Dedifferentiated amniotic fluid mesenchymal stem cell (primary cell): ENCODE results near the gene DPH1.
A peak's percentile ranks its signal among the peaks of the same experiment; 100 is the strongest.

Experiments
- DNase-seq: peaks from one replicate; pipeline ENCODE4 v3.0.0-alpha.2; 2016; ENCODE audit errors: extremely low spot score

DPH1 gene

DNA sequence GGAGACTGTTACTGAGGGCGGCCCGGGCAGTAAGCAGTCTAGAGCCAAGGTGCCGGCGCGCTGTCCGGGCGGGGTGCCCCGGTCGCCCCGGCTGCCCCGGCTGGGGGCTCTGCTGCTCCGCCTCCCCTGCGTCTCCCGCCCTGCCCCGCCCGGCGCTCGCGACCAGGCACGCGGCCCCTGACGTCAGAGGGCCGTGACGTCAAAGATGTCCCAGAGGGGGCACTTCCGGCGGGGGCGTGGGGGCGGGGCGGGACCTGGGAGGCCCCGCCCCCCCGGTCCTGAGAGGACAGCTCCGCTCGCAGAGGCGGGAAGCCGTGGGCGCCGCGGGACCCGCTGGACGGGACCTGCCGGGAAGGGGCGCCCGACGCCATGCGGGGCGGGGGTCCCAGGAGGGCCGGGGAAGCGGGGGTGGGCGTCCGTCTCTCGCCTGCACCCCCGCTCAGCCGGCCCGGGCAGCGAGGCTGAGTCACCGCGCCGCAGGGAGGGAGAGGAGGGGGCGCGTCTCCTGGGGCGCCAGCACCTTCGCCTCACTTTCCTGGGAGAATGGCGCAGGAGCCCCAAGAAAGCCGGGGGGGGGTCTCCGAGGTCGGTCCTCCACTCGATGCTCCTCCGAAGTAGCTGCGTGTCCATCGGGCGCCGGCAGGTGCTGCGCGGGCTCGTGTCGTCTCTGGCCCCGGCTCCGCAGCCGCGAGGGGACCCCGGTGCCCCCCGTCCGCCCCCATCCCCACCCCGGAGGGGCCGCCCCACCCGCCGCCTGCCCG lies 20.5 kb downstream of the DPH1 start:
- DNase-seq, result no peak

DNA sequence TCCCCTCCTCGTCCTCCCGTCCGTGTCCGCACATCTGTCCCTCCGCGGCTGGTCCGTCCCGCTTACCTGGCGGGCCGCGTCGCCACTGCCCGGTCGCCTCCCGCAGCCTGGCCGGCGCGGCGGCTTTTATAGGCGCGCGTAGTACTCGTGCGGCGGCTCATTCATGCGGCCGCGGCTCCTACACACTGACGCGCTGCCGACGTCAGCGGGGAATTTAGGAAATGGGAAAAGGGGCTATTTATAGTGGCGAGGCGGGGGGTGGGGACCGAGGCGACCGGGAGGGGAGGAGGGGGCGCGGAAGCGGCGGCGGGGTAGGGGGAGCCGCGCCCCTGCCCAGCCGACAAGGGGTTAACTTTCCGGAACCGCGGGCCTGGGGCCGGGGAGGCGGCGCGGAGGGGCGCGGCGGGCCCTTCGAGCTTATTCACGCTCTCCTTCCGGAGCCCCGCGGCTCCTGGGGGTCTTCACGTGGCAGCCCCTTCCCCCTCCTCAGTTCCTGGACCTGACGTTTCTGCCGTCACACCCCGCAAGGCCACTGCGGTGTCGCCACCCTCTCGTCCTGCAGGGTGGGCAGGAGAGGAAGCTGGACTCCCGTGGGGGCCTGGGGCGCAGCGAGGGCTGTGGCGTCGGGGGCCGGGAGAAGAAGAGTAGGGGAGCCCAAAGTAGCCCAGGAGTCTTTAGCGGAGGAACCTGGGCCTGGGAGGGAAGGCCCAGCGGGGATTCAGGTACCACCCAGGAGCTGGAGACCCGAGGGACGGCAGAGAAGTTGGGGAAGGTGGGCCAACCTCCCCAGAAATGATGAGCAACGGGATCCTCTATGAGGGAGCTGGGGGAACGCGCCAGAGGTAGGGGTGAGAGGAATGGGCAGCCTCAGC lies 21.3 kb downstream of the DPH1 start:
- DNase-seq, result no peak

DNA sequence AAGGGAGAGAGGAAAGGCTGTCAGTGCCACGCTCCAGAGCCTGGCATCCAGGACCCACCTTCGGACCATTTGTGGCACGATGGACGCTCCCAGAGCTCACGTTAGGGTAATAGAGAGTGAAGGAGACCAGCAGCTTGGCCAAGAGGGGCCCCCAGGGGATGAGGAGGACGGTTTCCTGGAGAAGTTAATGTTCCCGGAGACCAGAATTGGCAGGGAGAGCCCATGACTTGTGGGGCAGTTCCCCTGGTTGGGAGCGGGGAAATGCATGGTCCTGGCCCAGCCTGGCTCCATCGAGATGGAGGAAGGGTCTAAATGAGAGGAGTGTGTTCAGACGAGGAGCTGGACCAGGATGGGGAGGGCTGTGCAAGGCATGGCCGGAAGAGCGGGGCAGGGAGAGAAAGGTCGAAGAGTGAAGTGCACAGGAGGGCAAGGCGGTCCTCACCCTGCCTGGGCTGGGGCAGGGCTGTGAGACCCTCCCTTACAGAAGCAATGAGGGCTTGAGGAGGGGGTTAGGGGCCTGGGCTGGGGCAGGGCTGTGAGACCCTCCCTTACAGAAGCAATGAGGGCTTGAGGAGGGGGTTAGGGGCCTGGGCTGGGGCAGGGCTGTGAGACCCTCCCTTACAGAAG lies 22.1 kb downstream of the DPH1 start:
- DNase-seq, result no peak

DNA sequence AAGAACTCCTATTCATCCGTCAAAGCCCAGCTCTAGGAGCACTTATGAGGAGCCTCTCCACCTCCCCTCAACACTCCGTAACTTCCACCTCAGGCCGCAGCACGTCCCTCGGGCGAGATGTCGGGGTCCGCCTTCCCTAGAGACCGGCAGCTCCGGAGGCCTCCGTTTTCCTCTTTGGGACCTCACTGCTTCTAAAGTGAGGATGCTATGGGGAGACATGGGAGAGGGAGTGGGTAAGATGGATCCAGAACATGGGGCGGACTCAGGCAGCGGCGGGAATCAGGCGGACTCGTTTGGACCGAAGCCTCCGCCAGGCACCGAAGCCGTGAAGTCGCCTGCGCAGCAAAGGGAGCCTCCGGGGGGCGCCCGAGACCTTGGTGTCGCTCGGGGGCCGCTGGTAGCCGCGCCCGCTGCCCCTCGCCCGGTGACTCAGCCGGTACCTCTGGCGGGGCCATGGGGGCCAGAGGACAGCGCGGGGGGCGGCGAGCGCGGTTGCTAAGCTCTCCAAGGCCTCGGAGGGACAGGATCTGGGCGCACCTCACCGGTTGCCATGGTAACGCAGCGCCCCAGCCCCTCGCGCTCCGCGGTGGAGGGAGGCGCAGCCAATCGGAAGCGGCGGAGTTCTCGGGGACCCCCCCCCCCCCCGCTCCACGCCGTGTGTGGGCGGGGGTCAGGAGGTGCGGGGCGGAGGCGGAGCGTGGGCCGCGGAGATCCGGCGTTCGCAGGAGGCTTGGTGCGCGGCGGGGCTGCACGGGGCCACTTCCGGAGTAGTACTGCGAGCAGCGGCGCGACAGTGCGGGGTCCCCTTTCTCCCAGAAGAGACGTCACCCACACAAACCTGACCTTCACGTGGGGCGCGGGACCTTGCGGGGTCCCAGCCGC lies 23.7 kb downstream of the DPH1 start:
- DNase-seq, result peak; percentile 41

DNA sequence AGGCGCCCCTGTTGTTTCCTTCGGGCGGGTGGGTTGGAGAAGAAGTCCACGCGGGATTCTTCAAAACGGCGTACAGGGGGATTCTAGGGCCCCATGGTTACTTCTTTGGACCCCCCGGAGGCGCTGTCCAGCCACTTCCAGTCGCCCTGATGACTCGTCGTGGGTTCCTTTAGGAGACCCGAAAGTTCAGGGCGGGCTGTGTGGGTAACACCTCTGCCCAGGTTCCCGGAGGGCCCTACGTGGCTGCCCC lies 24.2 kb downstream of the DPH1 start:
- no peak for DNase-seq

DNA sequence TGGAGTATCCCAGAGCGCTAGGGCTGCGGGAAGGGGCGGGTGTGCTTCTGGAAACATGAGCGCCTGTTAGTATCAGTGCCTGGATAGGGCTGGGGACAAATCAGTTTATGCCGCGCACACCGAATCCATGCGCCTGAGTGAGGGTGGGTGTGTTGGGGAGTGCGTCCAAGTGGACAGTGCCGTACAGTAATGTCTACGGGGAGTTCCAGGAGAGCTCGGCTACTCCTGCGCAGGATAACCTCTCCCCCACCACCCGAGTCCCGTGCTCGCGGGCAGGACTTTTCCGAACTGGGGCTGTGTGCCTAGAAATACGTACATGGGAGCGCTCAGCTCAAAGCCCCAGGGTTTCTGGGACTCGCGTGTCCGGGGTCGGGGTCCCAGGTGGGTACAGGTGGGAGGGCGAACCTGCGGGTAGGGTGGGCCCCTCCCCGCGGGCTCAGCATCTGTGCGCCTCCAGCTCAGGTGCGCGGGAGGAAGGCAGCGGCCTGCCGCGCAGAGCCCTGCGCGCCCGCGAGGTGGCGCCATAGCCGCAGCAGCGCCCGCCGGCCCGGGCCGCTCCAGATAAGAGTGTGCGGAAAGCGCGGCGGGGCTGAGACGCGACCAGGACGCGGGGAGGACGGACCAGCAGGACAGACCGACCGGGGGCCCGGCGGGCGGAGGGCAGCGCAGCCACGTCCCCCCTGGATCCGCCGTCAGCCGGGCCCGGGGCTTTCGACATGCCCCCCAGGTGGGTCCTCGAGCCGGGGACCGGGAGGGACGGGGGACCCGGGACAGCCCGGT lies 24.7 kb downstream of the DPH1 start, which contains the start of gene HIC1:
TSS of gene HIC1 (plus strand) at position 592 of the 780 bp plus-strand sequence. CDS start 1,588 bp downstream, outside the sequence.
- DNase-seq, result peak; percentile 65

DNA sequence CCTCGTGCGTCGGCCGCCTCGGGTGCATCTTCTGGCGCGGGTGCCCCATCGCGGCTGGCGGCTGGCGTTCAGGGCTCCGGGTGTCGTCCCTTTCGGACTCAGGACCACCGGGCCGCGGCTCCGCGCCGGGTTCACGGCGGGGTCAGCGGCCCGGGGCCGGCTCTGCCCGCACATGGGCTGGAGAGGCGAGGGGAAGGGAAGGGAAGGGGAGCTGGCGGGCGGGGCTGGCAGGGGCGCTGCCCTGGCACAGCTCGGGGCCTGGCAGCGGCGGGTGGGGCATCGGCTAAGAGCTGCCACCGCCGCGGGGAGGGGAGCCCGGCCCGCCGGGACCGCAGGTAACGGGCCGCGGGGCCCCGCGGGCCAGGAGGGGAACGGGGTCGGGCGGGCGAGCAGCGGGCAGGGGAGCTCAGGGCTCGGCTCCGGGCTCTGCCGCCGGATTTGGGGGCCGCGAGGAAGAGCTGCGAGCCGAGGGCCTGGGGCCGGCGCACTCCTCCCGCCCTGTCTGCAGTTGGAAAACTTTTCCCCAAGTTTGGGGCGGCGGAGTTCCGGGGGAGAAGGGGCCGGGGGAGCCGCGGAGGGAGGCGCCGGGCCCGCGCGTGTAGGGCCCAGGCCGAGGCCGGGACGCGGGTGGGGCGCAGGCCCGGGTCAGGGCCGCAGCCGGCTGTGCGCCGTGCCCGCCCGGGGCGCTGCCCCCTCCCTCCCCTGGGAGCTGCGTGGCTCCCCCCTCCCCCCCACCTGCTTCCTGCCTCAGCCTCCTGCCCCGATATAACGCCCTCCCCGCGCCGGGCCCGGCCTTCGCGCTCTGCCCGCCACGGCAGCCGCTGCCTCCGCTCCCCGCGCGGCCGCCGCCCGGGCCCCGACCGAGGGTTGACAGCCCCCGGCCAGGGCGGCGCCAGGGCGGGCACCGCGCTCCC lies 25.6 kb downstream of the DPH1 start:
- DNase-seq, result no peak

DNA sequence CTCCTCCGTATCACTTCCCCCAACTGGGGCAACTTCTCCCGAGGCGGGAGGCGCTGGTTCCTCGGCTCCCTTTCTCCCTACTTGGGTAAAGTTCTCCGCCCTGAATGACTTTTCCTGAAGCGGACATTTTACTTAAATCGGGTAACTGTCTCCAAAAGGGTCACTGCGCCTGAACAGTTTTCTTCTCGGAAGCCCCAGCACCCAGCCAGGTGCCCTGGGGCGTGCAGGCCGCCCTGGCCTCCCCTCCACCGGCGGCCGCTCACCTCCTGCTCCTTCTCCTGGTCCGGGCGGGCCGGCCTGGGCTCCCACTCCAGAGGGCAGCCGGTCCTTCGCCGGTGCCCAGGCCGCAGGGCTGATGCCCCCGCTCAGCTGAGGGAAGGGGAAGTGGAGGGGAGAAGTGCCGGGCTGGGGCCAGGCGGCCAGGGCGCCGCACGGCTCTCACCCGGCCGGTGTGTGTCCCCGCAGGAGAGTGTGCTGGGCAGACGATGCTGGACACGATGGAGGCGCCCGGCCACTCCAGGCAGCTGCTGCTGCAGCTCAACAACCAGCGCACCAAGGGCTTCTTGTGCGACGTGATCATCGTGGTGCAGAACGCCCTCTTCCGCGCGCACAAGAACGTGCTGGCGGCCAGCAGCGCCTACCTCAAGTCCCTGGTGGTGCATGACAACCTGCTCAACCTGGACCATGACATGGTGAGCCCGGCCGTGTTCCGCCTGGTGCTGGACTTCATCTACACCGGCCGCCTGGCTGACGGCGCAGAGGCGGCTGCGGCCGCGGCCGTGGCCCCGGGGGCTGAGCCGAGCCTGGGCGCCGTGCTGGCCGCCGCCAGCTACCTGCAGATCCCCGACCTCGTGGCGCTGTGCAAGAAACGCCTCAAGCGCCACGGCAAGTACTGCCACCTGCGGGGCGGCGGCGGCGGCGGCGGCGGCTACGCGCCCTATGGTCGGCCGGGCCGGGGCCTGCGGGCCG lies 26.5 kb downstream of the DPH1 start:
- no peak for DNase-seq

DNA sequence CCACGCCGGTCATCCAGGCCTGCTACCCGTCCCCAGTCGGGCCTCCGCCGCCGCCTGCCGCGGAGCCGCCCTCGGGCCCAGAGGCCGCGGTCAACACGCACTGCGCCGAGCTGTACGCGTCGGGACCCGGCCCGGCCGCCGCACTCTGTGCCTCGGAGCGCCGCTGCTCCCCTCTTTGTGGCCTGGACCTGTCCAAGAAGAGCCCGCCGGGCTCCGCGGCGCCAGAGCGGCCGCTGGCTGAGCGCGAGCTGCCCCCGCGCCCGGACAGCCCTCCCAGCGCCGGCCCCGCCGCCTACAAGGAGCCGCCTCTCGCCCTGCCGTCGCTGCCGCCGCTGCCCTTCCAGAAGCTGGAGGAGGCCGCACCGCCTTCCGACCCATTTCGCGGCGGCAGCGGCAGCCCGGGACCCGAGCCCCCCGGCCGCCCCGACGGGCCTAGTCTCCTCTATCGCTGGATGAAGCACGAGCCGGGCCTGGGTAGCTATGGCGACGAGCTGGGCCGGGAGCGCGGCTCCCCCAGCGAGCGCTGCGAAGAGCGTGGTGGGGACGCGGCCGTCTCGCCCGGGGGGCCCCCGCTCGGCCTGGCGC lies 27.3 kb downstream of the DPH1 start:
- DNase-seq, result no peak

DNA sequence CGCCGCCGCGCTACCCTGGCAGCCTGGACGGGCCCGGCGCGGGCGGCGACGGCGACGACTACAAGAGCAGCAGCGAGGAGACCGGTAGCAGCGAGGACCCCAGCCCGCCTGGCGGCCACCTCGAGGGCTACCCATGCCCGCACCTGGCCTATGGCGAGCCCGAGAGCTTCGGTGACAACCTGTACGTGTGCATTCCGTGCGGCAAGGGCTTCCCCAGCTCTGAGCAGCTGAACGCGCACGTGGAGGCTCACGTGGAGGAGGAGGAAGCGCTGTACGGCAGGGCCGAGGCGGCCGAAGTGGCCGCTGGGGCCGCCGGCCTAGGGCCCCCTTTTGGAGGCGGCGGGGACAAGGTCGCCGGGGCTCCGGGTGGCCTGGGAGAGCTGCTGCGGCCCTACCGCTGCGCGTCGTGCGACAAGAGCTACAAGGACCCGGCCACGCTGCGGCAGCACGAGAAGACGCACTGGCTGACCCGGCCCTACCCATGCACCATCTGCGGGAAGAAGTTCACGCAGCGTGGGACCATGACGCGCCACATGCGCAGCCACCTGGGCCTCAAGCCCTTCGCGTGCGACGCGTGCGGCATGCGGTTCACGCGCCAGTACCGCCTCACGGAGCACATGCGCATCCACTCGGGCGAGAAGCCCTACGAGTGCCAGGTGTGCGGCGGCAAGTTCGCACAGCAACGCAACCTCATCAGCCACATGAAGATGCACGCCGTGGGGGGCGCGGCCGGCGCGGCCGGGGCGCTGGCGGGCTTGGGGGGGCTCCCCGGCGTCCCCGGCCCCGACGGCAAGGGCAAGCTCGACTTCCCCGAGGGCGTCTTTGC lies 28.0 kb downstream of the DPH1 start:
- DNase-seq, result no peak

DNA sequence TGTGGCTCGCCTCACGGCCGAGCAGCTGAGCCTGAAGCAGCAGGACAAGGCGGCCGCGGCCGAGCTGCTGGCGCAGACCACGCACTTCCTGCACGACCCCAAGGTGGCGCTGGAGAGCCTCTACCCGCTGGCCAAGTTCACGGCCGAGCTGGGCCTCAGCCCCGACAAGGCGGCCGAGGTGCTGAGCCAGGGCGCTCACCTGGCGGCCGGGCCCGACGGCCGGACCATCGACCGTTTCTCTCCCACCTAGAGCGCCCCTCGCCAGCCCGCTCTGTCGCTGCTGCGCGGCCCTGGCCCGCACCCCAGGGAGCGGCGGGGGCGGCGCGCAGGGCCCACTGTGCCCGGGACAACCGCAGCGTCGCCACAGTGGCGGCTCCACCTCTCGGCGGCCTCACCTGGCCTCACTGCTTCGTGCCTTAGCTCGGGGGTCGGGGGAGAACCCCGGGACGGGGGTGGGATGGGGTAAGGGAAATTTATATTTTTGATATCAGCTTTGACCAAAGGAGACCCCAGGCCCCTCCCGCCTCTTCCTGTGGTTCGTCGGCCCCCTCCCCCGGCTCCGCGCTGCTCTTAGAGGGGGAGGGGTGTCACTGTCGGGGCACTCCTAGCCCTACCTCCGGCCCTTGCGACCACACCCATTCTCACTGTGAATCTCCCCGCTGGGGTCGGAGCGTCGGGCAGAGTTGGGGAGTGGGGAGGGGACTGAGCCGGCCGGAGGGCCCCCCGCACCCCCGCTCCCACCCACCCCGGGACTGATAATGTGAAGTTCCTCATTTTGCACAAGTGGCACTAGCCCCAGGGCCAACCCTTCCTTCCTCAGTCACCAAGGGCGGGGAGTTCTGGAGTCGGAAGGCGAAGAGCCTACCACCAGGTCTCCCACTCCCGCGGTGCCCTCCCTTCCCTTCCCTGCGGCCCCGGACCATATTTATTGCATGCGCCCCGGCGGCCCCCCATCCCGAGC lies 28.9 kb downstream of the DPH1 start:
- DNase-seq, result no peak

DNA sequence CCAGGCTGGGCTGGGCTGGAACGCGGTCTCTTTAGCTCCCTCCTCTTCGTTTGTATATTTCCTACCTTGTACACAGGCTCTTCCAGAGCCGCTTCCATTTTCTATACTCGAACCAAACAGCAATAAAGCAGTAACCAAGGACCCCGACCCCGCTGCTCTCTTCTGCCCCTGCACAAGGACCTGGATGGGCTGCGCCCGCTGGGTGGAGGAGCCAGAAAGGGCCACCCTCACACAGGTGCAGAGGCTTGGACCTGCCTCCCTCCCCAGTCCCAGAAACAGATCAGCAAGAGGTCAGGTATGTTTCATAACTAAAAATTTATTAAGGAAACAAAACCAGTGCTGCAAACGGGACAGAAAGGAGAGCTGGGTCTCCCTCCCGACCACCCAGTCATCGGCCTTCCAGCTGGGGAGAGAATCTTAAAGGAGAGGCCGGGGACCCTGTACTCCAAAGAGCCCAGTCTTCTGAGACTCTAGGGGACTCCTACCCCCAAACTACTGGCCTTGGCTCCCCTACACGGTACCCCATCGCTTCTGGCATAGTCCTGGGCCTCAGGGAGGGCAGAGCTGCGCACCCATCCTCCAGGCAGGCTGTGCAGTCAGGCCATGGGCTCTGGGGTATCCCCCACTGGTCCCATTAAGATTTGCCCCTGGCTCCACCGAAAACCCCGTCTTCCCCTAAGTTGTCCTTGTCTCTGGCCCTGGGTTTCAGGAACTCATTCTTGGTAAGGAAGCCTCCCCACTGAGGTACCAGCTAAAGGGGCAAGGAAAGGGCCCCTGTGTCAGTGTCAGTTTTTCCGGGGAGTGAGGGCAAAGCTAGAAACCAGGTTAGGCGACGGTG lies 29.8 kb downstream of the DPH1 start:
- no peak for DNase-seq

DNA sequence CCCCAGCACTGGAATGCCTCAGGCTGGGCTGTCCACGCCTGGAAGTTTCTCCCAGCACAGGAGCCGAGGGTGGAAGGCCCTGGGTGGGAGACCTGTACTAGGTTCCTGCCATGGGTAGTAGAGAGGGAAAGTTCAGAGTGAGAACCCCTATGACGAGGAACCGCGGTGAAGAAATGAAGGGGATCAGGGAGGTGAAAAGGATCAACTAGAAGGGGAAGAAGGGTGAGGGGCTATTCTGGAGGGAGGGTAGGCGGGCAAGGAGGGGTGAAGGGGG lies 30.4 kb downstream of the DPH1 start:
- DNase-seq, result no peak

DNA sequence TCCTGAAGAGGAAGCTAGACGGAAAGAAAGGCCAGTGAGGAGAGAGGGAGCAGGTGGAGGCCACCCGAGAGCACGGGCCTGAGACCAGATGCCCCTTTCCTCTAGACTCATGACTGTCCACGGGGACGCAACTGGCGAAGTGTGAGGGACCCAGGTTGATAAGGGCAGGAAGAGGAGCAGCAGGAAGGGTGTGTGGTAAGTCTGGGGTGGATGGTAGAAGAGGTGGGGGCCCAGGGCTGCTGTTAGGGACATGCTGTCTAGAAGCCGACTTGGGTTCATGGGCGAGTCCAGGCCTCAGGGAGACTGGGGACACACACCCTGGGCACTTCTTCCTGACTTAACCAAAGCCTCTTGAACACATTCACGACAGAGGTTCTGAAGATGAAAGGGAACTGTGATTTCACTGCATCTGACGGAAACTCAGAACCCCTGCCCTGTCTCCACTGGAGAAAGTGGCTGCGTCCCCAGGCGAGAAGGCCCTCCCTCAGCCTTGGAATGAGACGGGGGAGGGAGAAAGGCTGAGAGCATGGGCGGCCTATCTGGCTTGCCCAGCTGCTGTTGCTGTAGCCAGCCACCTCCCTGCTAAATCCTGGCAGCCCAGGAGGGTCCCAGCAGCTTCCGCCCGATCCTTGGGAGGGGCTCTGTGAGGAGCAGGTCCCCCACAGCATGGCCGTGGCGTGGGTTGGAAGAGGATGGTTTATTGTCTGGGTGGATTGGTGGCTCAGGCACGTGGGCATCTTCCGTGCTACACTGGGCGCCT lies 30.9 kb downstream of the DPH1 start:
- DNase-seq, result no peak

DNA sequence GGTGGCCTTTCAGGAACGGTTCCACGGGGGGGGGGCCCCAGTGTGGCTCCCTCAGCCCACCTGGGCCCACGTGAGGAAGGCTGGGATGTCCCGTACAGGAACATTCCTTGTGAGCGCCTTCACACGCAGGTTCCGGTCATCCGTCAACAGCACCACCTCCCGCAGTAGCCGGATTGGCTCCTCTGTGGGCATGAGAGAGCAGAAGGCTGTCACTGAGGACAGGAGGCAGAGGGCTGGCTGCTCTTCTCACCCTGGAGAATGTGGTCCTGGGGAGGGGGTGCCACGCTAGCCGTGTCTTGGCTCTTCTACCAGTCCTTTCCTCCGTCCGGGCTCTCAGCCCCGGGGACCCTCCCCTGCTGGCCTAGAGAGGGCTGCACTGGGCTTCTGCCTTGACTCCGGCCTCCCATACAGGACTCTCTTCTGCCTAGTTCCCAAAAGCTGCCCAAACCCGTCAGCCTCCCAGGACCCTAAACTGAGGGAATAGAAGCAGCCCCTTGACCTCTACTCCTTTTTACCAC lies 31.5 kb downstream of the DPH1 start:
- no peak for DNase-seq
